H54 (cell line): Measurements from ENCODE around the gene EGFL7.

Experiments used
- DNase-seq: peaks from one replicate; pipeline ENCODE4 v3.0.0; 2011; ENCODE audit warnings: low spot score, mixed read lengths; ENCODE audit not compliant: insufficient read length
- FAIRE-seq: peaks from 3 replicates; lab custom pipeline; 2011; peaks lifted over from hg19 to GRCh38; lab: Jason Lieb, UNC
- POLR2A ChIP-seq: IDR thresholded peaks from 2 replicates; pipeline ENCODE4 v1.6.1; 2011; ENCODE audit warnings: low read depth, mild to moderate bottlenecking, low read length

Gene EGFL7

GRCh38 chr9:136683755-136684154, 21.0 kb downstream of the EGFL7 start:
- TF ChIP-seq POLR2A: no peak
- FAIRE-seq (no peak), DNase-seq (no peak)

- DNase-seq (no peak), FAIRE-seq (no peak)
- TF ChIP-seq POLR2A: no peak
Measured at GRCh38 chr9:136684339-136684738, 21.6 kb downstream of the EGFL7 start.

- no peak for TF ChIP-seq POLR2A
- FAIRE-seq (no peak), DNase-seq (no peak)
Measured at GRCh38 chr9:136684799-136685198, 22.1 kb downstream of the EGFL7 start.

GRCh38 chr9:136685216-136685615, 22.5 kb downstream of the EGFL7 start:
- TF ChIP-seq POLR2A: no peak
- DNase-seq (no peak), FAIRE-seq (no peak)

GRCh38 chr9:136685790-136686533, 23.2 kb downstream of the EGFL7 start:
- FAIRE-seq (no peak), DNase-seq (no peak)
- no peak for TF ChIP-seq POLR2A

GRCh38 chr9:136686534-136686793, 23.7 kb downstream of the EGFL7 start:
- no peak for FAIRE-seq
- no peak for TF ChIP-seq POLR2A

GRCh38 chr9:136686794-136687711, 24.3 kb downstream of the EGFL7 start, which contains the start of gene AGPAT2:
AGPAT2 (minus strand) TSS chr9:136687457; CDS start chr9:136687357, 100 bp downstream.
- TF ChIP-seq POLR2A: peak; percentile 77
- FAIRE-seq (no peak), DNase-seq (no peak)

More at GRCh38 chr9:136686534-136686793, 23.7 kb downstream of the EGFL7 start:
- DNase-seq: no peak

GRCh38 chr9:136687721-136688223, 25.1 kb downstream of the EGFL7 start:
- no peak for FAIRE-seq
- no peak for TF ChIP-seq POLR2A
- no peak for DNase-seq

GRCh38 chr9:136688274-136689107, 25.8 kb downstream of the EGFL7 start:
- no peak for FAIRE-seq
- no peak for TF ChIP-seq POLR2A

GRCh38 chr9:136689108-136689460, 26.4 kb downstream of the EGFL7 start:
- DNase-seq (no peak), FAIRE-seq (no peak)
- TF ChIP-seq POLR2A: no peak

More at GRCh38 chr9:136688274-136689107, 25.8 kb downstream of the EGFL7 start:
- no peak for DNase-seq

GRCh38 chr9:136690104-136690805, 27.5 kb downstream of the EGFL7 start:
- no peak for FAIRE-seq
- no peak for TF ChIP-seq POLR2A
- DNase-seq: no peak

- DNase-seq (peak; percentile 96), FAIRE-seq (peak; percentile 65)
- no peak for TF ChIP-seq POLR2A
Measured at GRCh38 chr9:136690806-136691261, 28.1 kb downstream of the EGFL7 start.

- no peak for FAIRE-seq
- no peak for TF ChIP-seq POLR2A
- no peak for DNase-seq
Measured at GRCh38 chr9:136691316-136692184, 28.8 kb downstream of the EGFL7 start.
